ENCODE measurements around the gene NSMCE1.

- no peak for TF ChIP-seq EP300 (IDR thresholded peaks at IDR 0.05; ENCODE audit: low read depth)
- TF ChIP-seq POLR2A (IDR thresholded peaks at IDR 0.05) = no peak
These were observed 72.5 kb downstream of the NSMCE1 start for GRCh38 chr16:27195941-27196595.

Measured in transverse colon (tissue), 1 donor.